CD4-positive, alpha-beta T cell treated with Interleukin-21 for 1 hour (primary cell): ENCODE results near the gene ASF1B.
"Not testable (repeated sequence)": the region's sequence is repeated elsewhere in the genome, so short reads cannot be mapped to it uniquely, and the experiment has no call there.

Experiments
- DNase-seq: peaks from one replicate; pipeline ENCODE4 v3.0.0-alpha.2; 2020

The ASF1B gene

GRCh38 chr19:14136509-14137281 lies at the start of gene ASF1B:
ASF1B (minus strand) TSS chr19:14136589; CDS start chr19:14136456, 133 bp downstream.
- peak; percentile 99 for DNase-seq

- DNase-seq, result not testable (repeated sequence)
Observed at GRCh38 chr19:14185691-14186090, 49.3 kb upstream of the ASF1B start.

- no peak for DNase-seq
Observed at GRCh38 chr19:14185158-14185557, 48.8 kb upstream of the ASF1B start.

GRCh38 chr19:14183741-14184350 lies 47.5 kb upstream of the ASF1B start:
- DNase-seq, result no peak

GRCh38 chr19:14182476-14182875 lies 46.1 kb upstream of the ASF1B start:
- no peak for DNase-seq

- no peak for DNase-seq
Observed at GRCh38 chr19:14181906-14182305, 45.5 kb upstream of the ASF1B start.

- DNase-seq, result not testable (repeated sequence)
Observed at GRCh38 chr19:14181199-14181598, 44.8 kb upstream of the ASF1B start.

- DNase-seq, result no peak
Observed at GRCh38 chr19:14177496-14178074, 41.2 kb upstream of the ASF1B start.

- DNase-seq, result no peak
Observed at GRCh38 chr19:14175351-14175792, 39.0 kb upstream of the ASF1B start.

- DNase-seq, result no peak
Observed at GRCh38 chr19:14174883-14175282, 38.5 kb upstream of the ASF1B start.

- no peak for DNase-seq
Observed at GRCh38 chr19:14168993-14169392, 32.6 kb upstream of the ASF1B start.

GRCh38 chr19:14168259-14168972 lies 32.0 kb upstream of the ASF1B start:
- DNase-seq, result no peak

GRCh38 chr19:14167576-14168138 lies 31.3 kb upstream of the ASF1B start:
- DNase-seq, result peak; percentile 40

GRCh38 chr19:14166999-14167575 lies 30.7 kb upstream of the ASF1B start:
- DNase-seq, result peak; percentile 31

- DNase-seq, result peak; percentile 48
Observed at GRCh38 chr19:14165990-14166830, 29.8 kb upstream of the ASF1B start.

- DNase-seq, result no peak
Observed at GRCh38 chr19:14164724-14165493, 28.5 kb upstream of the ASF1B start.

- DNase-seq, result no peak
Observed at GRCh38 chr19:14164082-14164481, 27.7 kb upstream of the ASF1B start.

GRCh38 chr19:14162871-14163297 lies 26.5 kb upstream of the ASF1B start:
- no peak for DNase-seq

- no peak for DNase-seq
Observed at GRCh38 chr19:14161305-14161704, 24.9 kb upstream of the ASF1B start.

GRCh38 chr19:14160017-14160703 lies 23.8 kb upstream of the ASF1B start:
- DNase-seq, result no peak
